Omental fat pad (tissue), 4 donors: ENCODE data around the gene TECPR2. TPM values are rescaled to one million over a fixed set of nuclear protein-coding genes. Genes with fewer than 3 reads are reported as not detected.

ENCODE experiments used
- ATAC-seq: fragments of 150-250 bp; one replicate; pipeline ENCODE4 v1.9.1; 2016; ENCODE audit warnings: mild to moderate bottlenecking, moderate library complexity; ENCODE audit not compliant: low FRiP score
- DNase-seq: peaks from one replicate; pipeline ENCODE4 v3.0.0-alpha.2; 2019; ENCODE audit warnings: low spot score
- total RNA-seq, 4 donors: library from RNA; depleted of rRNA; stranded (reverse); fragments of >200 nt; gene quantifications; one replicate each; pipeline ENCODE4 v1.1.0, GENCODE V29; 2016
- TF ChIP-seq, protein P1 (sequence below), 3 donors: fragments of 450-650 bp; IDR thresholded peaks; one replicate each; pipeline ENCODE4 v1.5.1; 2016 to 2017; ENCODE audit warnings: antibody characterized with exemption in 3 of 3, mild to moderate bottlenecking in 3 of 3, moderate library complexity in 2 of 3

TECPR2 gene
- total RNA-seq, 4 donors from 2014 or later: 12.7 to 46.0 (median 17.9) TPM

DNA sequence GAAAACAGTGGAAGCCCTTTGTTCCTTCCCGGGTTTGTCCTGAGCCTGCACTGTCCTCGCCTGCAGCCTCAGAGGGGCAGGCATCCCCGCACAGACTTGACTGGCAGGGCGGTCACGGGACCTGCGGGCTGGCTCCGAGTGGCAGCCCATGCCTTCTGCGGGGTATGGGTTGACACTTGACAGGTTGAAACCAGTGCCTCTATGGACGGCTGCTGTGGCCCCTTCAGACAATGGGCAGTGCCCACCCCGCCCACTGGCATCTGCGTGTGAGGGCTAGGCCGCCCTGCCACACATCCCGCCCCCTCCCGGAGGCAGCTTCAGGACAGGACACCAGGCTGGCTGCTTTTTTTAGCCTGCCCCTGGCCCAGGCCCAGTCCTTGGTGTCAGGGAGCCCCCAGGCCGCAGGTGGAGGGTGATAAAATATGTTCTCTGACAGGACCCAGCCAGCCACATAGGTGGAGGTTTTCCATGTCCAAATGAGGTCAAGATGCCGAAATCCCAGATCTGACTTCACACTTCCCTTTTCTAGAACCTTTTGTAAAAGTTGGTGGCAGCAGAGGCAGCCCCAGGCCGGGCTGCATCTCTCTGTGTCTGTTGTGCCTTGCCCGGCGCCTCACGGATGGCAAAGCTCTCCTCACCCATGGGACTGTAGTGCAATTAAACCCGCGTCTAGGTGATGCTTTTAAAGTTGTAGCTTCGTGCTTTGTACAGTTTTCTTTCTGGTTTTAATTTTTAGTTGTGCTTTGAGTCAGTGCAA, 136.8 kb downstream of the TECPR2 start:
- TF ChIP-seq, protein P1, sequence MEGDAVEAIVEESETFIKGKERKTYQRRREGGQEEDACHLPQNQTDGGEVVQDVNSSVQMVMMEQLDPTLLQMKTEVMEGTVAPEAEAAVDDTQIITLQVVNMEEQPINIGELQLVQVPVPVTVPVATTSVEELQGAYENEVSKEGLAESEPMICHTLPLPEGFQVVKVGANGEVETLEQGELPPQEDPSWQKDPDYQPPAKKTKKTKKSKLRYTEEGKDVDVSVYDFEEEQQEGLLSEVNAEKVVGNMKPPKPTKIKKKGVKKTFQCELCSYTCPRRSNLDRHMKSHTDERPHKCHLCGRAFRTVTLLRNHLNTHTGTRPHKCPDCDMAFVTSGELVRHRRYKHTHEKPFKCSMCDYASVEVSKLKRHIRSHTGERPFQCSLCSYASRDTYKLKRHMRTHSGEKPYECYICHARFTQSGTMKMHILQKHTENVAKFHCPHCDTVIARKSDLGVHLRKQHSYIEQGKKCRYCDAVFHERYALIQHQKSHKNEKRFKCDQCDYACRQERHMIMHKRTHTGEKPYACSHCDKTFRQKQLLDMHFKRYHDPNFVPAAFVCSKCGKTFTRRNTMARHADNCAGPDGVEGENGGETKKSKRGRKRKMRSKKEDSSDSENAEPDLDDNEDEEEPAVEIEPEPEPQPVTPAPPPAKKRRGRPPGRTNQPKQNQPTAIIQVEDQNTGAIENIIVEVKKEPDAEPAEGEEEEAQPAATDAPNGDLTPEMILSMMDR (IDR thresholded peaks at IDR 0.05): no peak

DNA sequence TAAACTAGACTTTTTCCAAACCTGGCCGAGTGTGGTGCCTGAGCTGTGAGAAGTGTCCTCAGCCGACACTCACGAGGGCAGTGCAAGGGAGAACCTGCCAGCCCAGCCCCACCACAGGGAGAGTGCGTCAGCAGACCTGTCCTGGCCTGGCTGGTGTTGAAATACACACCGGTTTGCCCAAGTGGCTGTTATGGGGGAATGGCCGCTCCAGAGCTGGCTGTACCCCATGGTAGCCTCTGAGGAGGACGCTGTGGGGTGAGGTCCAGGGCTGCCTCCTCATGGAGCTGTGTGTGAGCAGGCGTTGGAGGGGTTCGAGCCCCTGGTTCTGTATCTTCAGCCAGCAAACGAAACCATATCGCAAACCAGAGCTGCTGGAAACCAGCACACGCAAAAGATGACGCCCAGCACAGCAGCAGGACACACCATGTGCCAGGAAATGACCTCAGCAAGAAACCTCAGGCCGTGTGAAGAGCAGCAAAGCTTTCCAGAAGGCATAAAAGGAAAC, 137.5 kb downstream of the TECPR2 start:
- TF ChIP-seq, protein P1 (IDR thresholded peaks at IDR 0.05): no peak
- no peak for DNase-seq
- peak; percentile 29 for ATAC-seq

More for the DNA sequence above, 136.8 kb downstream of the TECPR2 start:
- ATAC-seq (no peak), DNase-seq (no peak)

DNA sequence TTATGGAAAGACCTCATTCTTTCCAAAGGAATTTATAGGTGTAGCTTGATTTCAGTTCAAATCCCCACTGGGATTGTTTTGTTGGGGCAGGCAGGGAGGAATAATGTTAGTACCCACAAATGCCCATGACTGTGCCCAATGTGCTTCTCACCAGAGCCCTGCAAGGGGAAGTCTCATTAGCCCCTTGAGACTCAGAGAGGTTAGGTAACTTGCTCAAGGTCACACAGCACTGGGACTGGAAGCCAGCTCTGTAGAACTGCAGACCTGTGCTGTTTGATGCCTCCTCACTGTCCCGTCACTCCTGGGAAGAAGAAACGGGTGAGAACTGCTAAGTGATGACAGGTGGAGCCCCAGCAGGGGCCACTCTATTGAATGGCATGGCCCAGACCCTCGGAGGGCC, 138.0 kb downstream of the TECPR2 start:
- ATAC-seq: no peak
- DNase-seq: no peak

DNA sequence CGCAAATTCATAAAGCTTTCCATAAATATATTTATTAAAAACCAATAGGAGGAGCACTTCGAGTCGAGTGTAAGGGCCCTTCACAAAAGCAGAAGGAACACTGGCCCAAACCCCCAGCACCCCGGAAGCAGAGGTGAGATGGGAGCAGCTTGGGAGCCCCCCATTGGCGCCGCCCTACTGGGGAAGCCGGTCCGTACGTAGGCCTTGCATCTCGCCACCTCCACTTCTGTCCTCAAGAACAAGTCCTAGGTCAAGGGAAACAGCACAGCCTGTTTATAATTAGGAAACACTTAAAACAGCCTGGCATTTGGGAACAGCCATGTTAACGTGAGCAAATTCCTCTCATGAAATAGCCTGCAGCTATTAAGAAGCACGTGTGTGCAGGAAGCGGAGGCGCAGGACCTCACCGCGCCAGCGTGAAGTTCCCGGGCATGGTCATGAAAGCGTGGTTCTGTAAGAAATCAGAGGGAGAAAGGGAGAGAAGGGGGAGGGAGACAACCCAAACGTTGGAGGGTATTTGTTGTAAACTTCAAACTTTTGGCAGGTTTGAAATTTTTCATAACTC, 139.1 kb downstream of the TECPR2 start:
- DNase-seq (no peak), ATAC-seq (no peak)
- TF ChIP-seq, protein P1 (IDR thresholded peaks at IDR 0.05): no peak

More for the DNA sequence above, 138.0 kb downstream of the TECPR2 start:
- TF ChIP-seq, protein P1 (IDR thresholded peaks at IDR 0.05): no peak

DNA sequence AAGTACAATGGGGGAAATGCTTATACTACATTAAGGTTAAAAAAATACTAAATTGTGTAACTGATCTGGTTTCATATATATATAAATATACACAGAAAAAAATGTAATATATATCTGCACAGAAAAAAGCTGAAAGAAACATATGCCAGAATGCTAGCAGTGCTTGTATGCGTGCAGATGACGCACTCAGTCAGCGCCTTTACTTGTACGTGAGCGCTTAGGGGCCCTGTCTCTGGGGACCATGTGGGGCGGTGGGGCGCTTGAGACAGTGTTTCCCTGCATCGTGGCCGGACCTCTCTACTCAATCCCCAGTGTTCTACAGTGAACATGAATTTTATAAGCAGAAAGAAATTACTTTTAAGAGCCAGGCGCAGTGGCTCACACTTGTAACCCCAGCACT, 139.8 kb downstream of the TECPR2 start:
- TF ChIP-seq, protein P1 (IDR thresholded peaks at IDR 0.05): no peak
- no peak for DNase-seq
- no peak for ATAC-seq

DNA sequence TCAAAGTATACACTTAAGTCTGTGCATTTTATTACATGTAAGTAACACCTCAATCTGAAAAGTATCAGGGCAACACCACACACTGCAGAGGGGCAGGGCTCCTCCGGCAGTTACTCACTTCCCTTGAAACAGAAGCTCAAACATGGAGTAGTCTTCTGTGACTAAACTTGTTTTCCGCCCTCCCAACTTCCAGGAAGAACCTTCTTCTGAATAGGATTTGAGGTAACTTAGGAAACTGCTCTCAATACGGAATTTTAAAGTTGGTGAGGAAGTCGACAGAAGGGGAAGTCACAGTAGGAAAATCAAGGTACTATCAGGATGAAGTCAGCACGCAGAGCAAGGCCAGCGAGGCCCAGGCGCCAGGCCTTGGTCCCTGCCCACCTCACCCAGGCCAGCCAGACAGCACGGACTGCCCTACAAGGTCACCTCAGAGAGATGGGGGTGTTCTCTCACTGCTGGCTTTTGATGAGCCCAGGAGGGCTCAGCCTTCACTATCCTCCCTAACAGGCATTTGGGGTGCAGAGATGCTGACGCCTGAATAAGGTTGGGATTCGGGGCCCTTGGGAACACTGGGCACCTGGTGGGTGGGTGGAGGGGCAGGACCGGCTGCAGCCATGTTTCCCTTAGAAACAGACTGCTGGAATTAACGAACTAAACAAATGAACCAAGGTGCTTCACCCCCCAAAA, 141.0 kb downstream of the TECPR2 start:
- no peak for DNase-seq
- no peak for ATAC-seq
- TF ChIP-seq, protein P1 (IDR thresholded peaks at IDR 0.05): no peak
